ENCODE measurements around the gene GGTA1.

Gene GGTA1

GRCh38 chr9:121528642-121529041, 29.0 kb upstream of the GGTA1 start:
- TF ChIP-seq TAF1 (IDR thresholded peaks at IDR 0.05; ENCODE audit: low read depth): no peak
- TF ChIP-seq MAX (IDR thresholded peaks at IDR 0.05): no peak
- no peak for TF ChIP-seq CEBPB (IDR thresholded peaks at IDR 0.05)
- no peak for TF ChIP-seq YY1 (IDR thresholded peaks at IDR 0.05; ENCODE audit: low read depth)
- TF ChIP-seq EP300 (IDR thresholded peaks at IDR 0.05; ENCODE audit: borderline replicate concordance): no peak
- TF ChIP-seq EGR1 (IDR thresholded peaks at IDR 0.05): no peak
- TF ChIP-seq TEAD4 (IDR thresholded peaks at IDR 0.05): no peak
- TF ChIP-seq TCF12 (IDR thresholded peaks at IDR 0.05; ENCODE audit: low read depth): no peak
- no peak for TF ChIP-seq CREB1 (IDR thresholded peaks at IDR 0.05; ENCODE audit: low read depth)
- TF ChIP-seq RAD21 (IDR thresholded peaks at IDR 0.05; ENCODE audit: low read depth): no peak
- TF ChIP-seq USF1 (IDR thresholded peaks at IDR 0.05): no peak
- TF ChIP-seq ZBTB7A (IDR thresholded peaks at IDR 0.05; ENCODE audit: low read depth): no peak
- TF ChIP-seq FOXM1 (IDR thresholded peaks at IDR 0.05; ENCODE audit: borderline replicate concordance, low read depth): no peak
- TF ChIP-seq NFIC (IDR thresholded peaks at IDR 0.05): no peak
- no peak for TF ChIP-seq REST (IDR thresholded peaks at IDR 0.05; ENCODE audit: low read depth)

- TF ChIP-seq REST (IDR thresholded peaks at IDR 0.05; ENCODE audit: low read depth): no peak
- no peak for TF ChIP-seq FOXM1 (IDR thresholded peaks at IDR 0.05; ENCODE audit: borderline replicate concordance, low read depth)
- TF ChIP-seq TEAD4 (IDR thresholded peaks at IDR 0.05): no peak
- TF ChIP-seq RAD21 (IDR thresholded peaks at IDR 0.05; ENCODE audit: low read depth): no peak
- no peak for TF ChIP-seq CREB1 (IDR thresholded peaks at IDR 0.05; ENCODE audit: low read depth)
- no peak for TF ChIP-seq USF1 (IDR thresholded peaks at IDR 0.05)
- TF ChIP-seq YY1 (IDR thresholded peaks at IDR 0.05; ENCODE audit: low read depth): no peak
- no peak for TF ChIP-seq EP300 (IDR thresholded peaks at IDR 0.05; ENCODE audit: borderline replicate concordance)
Observed at GRCh38 chr9:121527371-121527770, 27.7 kb upstream of the GGTA1 start.

- no peak for TF ChIP-seq CEBPB (IDR thresholded peaks at IDR 0.05)
- no peak for TF ChIP-seq REST (IDR thresholded peaks at IDR 0.05; ENCODE audit: low read depth)
- TF ChIP-seq RAD21 (IDR thresholded peaks at IDR 0.05; ENCODE audit: low read depth): no peak
- no peak for TF ChIP-seq EGR1 (IDR thresholded peaks at IDR 0.05)
- no peak for TF ChIP-seq EP300 (IDR thresholded peaks at IDR 0.05; ENCODE audit: borderline replicate concordance)
- no peak for TF ChIP-seq FOXM1 (IDR thresholded peaks at IDR 0.05; ENCODE audit: borderline replicate concordance, low read depth)
Observed at GRCh38 chr9:121518634-121519033, 19.0 kb upstream of the GGTA1 start.

GRCh38 chr9:121510766-121511550, 11.3 kb upstream of the GGTA1 start:
- TF ChIP-seq REST (IDR thresholded peaks at IDR 0.05; ENCODE audit: low read depth): no peak
- no peak for TF ChIP-seq EP300 (IDR thresholded peaks at IDR 0.05; ENCODE audit: borderline replicate concordance)
- no peak for TF ChIP-seq EGR1 (IDR thresholded peaks at IDR 0.05)

Measured in Ishikawa (cell line).